H1 (cell line): ENCODE results near the gene CYBA. TPM values are rescaled to one million over a fixed set of nuclear protein-coding genes. Genes with fewer than 3 reads are reported as not detected.

ENCODE experiments used
- CTCF ChIA-PET: fragments of 300-600 bp; sonication (Branson Sonifier 250); formaldehyde crosslinking; loops from one replicate; lab custom pipeline; 2021; ENCODE audit not compliant: partially characterized antibody; lab: Charles Lee
- POLR2A ChIA-PET: fragments of 300-600 bp; sonication (Branson Sonifier 250); formaldehyde crosslinking; loops from one replicate; lab custom pipeline; 2021; ENCODE audit warnings: inconsistent platforms; ENCODE audit not compliant: partially characterized antibody; lab: Charles Lee
- DNase-seq, 2 experiments: peaks; one replicate each; pipeline versions ENCODE4 v3.0.0 to v3.0.0-alpha.2; 2010 to 2022; ENCODE audit warnings: low spot score in 2 of 2, low read depth in 1 of 2, mixed read lengths in 1 of 2
- FAIRE-seq: peaks from 2 replicates; lab custom pipeline; 2011; peaks lifted over from hg19 to GRCh38; lab: Jason Lieb, UNC
- H2AFZ ChIP-seq: 2 replicates; pipeline ENCODE4 v1.8.1; 2012; ENCODE audit warnings: low read length, inconsistent platforms
- H2AK5ac ChIP-seq: 2 replicates; pipeline ENCODE4 v1.6.1; 2013; ENCODE audit warnings: low read depth, low read length
- H2BK120ac ChIP-seq: replicated peaks from 2 replicates; pipeline ENCODE3; 2013; ENCODE audit warnings: low read depth, low read length, inconsistent platforms
- H2BK12ac ChIP-seq: 2 replicates; pipeline ENCODE4 v1.6.1; 2013; ENCODE audit warnings: low read depth, low read length
- H2BK15ac ChIP-seq: 2 replicates; pipeline ENCODE4 v1.6.1; 2013; ENCODE audit warnings: low read length
- H2BK20ac ChIP-seq: 2 replicates; pipeline ENCODE4 v1.6.1; 2013; ENCODE audit warnings: low read length
- H2BK5ac ChIP-seq: 2 replicates; pipeline ENCODE4 v1.6.1; 2013; ENCODE audit warnings: low read depth, low read length
- H3K14ac ChIP-seq: 2 replicates; pipeline ENCODE4 v1.6.1; 2013; ENCODE audit warnings: inconsistent platforms; ENCODE audit not compliant: insufficient read length
- H3K18ac ChIP-seq: 2 replicates; pipeline ENCODE4 v1.6.1; 2013; ENCODE audit warnings: low read length; ENCODE audit errors: extremely low read depth
- H3K23ac ChIP-seq: 2 replicates; pipeline ENCODE4 v1.6.1; 2013; ENCODE audit warnings: inconsistent platforms; ENCODE audit not compliant: insufficient read length
- H3K23me2 ChIP-seq: 2 replicates; pipeline ENCODE4 v1.6.1; 2013; ENCODE audit warnings: low read depth, low read length
- H3K27ac ChIP-seq: 2 replicates; pipeline ENCODE4 v1.6.1; 2011; ENCODE audit warnings: low read depth, low read length, inconsistent platforms
- H3K27me3 ChIP-seq, 4 experiments: replicated peaks in 1 of 4; 1 replicate in 1 of 4; 2 replicates in 3 of 4; pipeline versions ENCODE4 v1.6.1 to v1.8.1; 2011 to 2013; ENCODE audit warnings: low read length in 3 of 4, mild to moderate bottlenecking in 3 of 4, inconsistent platforms in 2 of 4, mixed read lengths in 2 of 4, moderate library complexity in 1 of 4; ENCODE audit not compliant: control insufficient read depth in 3 of 4, insufficient read depth in 3 of 4; ENCODE audit errors: extremely low read depth in 1 of 4
- H3K36me3 ChIP-seq, 4 experiments: 2 replicates each; pipeline versions ENCODE4 v1.6.1 to v1.8.1; 2011 to 2013; ENCODE audit warnings: mild to moderate bottlenecking in 4 of 4, low read length in 3 of 4, moderate library complexity in 2 of 4, control low read depth in 1 of 4, inconsistent platforms in 1 of 4; ENCODE audit not compliant: insufficient read depth in 4 of 4, control insufficient read depth in 2 of 4
- H3K4ac ChIP-seq: replicated peaks from 2 replicates; pipeline ENCODE3; 2013; ENCODE audit warnings: low read length, low read depth, mixed read lengths, inconsistent platforms; ENCODE audit not compliant: insufficient read length
- H3K4me1 ChIP-seq, 4 experiments: replicated peaks in 1 of 4; 1 replicate in 1 of 4; 2 replicates in 3 of 4; pipeline versions ENCODE4 v1.6.1 to v1.8.1; 2011 to 2013; ENCODE audit warnings: low read length in 3 of 4, inconsistent platforms in 2 of 4, mixed read lengths in 1 of 4; ENCODE audit not compliant: insufficient read depth in 4 of 4, control insufficient read depth in 3 of 4
- H3K4me2 ChIP-seq, 2 experiments: 2 replicates each; pipeline versions ENCODE4 v1.6.1 to v1.8.1; 2011 to 2013; ENCODE audit warnings: low read depth in 2 of 2, low read length in 2 of 2, control low read depth in 1 of 2, inconsistent platforms in 1 of 2, mild to moderate bottlenecking in 1 of 2; ENCODE audit not compliant: insufficient read depth in 1 of 2
- H3K4me3 ChIP-seq, 4 experiments: fragments of 200-600, 300-600 bp in 1 of 4; sonication (generic), shearing (Covaris generic), sonication (Bioruptor Twin) in 1 of 4; 2 replicates each; pipeline versions ENCODE4 v1.5.1 to v1.8.1; 2011 to 2016; ENCODE audit warnings: low read length in 4 of 4, low read depth in 3 of 4, control low read depth in 2 of 4, inconsistent platforms in 2 of 4, mild to moderate bottlenecking in 2 of 4, mixed read lengths in 1 of 4, moderate library complexity in 1 of 4; ENCODE audit not compliant: insufficient read depth in 2 of 4; ENCODE audit errors: extremely low read depth in 1 of 4
- H3K56ac ChIP-seq: replicated peaks from 2 replicates; pipeline ENCODE3; 2013; ENCODE audit warnings: low read depth, mild to moderate bottlenecking, mixed read lengths, low read length, inconsistent platforms; ENCODE audit not compliant: insufficient read length
- H3K79me1 ChIP-seq: 2 replicates; pipeline ENCODE4 v1.6.1; 2013; ENCODE audit warnings: low read depth, low read length, control low read depth
- H3K79me2 ChIP-seq, 2 experiments: 2 replicates each; pipeline versions ENCODE4 v1.6.1 to v1.8.1; 2012 to 2013; ENCODE audit warnings: low read length in 2 of 2, mild to moderate bottlenecking in 2 of 2, inconsistent platforms in 1 of 2; ENCODE audit not compliant: insufficient read depth in 2 of 2, control insufficient read depth in 1 of 2
- H3K9ac ChIP-seq, 4 experiments: replicated peaks in 1 of 4; 1 replicate in 1 of 4; 2 replicates in 3 of 4; pipeline versions ENCODE4 v1.6.1 to v1.8.1; 2011 to 2013; ENCODE audit warnings: low read depth in 3 of 4, low read length in 3 of 4, control low read depth in 2 of 4, mild to moderate bottlenecking in 2 of 4, moderate library complexity in 2 of 4, inconsistent platforms in 1 of 4; ENCODE audit errors: extremely low read depth in 1 of 4
- H3K9me3 ChIP-seq, 2 experiments: 2 replicates each; pipeline versions ENCODE4 v1.6.1 to v1.8.1; 2012 to 2013; ENCODE audit warnings: mild to moderate bottlenecking in 2 of 2, moderate library complexity in 2 of 2, control low read depth in 1 of 2, inconsistent platforms in 1 of 2, low read depth in 1 of 2, low read length in 1 of 2, mixed read lengths in 1 of 2; ENCODE audit not compliant: insufficient read depth in 2 of 2
- H4K20me1 ChIP-seq, 2 experiments: replicated peaks in 1 of 2; 2 replicates each; pipeline versions ENCODE3 to v1.8.1; 2011 to 2013; ENCODE audit warnings: inconsistent platforms in 2 of 2, low read length in 2 of 2, mild to moderate bottlenecking in 1 of 2; ENCODE audit not compliant: insufficient read depth in 2 of 2, control insufficient read depth in 1 of 2
- H4K5ac ChIP-seq: 2 replicates; pipeline ENCODE4 v1.6.1; 2013; ENCODE audit warnings: low read length, low read depth, mixed read lengths, inconsistent platforms; ENCODE audit not compliant: insufficient read length
- H4K8ac ChIP-seq: 2 replicates; pipeline ENCODE4 v1.8.0; 2013; ENCODE audit warnings: mild to moderate bottlenecking, moderate library complexity, low read length, inconsistent platforms; ENCODE audit not compliant: insufficient read depth; ENCODE audit errors: extremely low read depth
- H4K91ac ChIP-seq: replicated peaks from 2 replicates; pipeline ENCODE3; 2013; ENCODE audit warnings: low read length, mixed read lengths, inconsistent platforms; ENCODE audit not compliant: insufficient read length
- ASH2L ChIP-seq: fragments of 200-600, 300-600 bp; sonication (generic); IDR thresholded peaks from one replicate; pipeline ENCODE4 v1.7.1; 2017; ENCODE audit warnings: low read length
- CHD2 ChIP-seq: IDR thresholded peaks from 2 replicates; pipeline ENCODE4 v1.6.1; 2012; ENCODE audit warnings: low read length, improper control_type of control experiment
- EZH2 ChIP-seq: fragments of 200-600 bp; sonication (generic); IDR thresholded peaks from 2 replicates; pipeline ENCODE4 v1.7.1; 2012; ENCODE audit warnings: low read depth, mild to moderate bottlenecking, moderate library complexity, low read length, inconsistent platforms; ENCODE audit not compliant: severe bottlenecking
- FOSL1 ChIP-seq: IDR thresholded peaks from 2 replicates; pipeline ENCODE4 v1.6.1; 2011; ENCODE audit warnings: mild to moderate bottlenecking, low read depth, low read length, moderate library complexity; ENCODE audit not compliant: insufficient read depth
- MAFK ChIP-seq: IDR thresholded peaks from 2 replicates; pipeline ENCODE4 v1.6.1; 2012; ENCODE audit warnings: low read depth, mild to moderate bottlenecking, improper control_type of control experiment, low read length
- NRF1 ChIP-seq: IDR thresholded peaks from 2 replicates; pipeline ENCODE4 v1.6.1; 2011; ENCODE audit warnings: mild to moderate bottlenecking, low read depth, low read length, improper control_type of control experiment
- PHF8 ChIP-seq: fragments of 200-600 bp; sonication (generic); conservative IDR thresholded peaks from 2 replicates; pipeline ENCODE4 v1.7.1; 2012; ENCODE audit warnings: low read depth, mild to moderate bottlenecking, inconsistent platforms, low read length, moderate library complexity
- RAD21 ChIP-seq, 2 experiments: IDR thresholded peaks in 1 of 2; conservative IDR thresholded peaks in 1 of 2; 2 replicates each; pipeline ENCODE4 v1.6.1; 2011; ENCODE audit warnings: low read depth in 2 of 2, low read length in 2 of 2, improper control_type of control experiment in 1 of 2, inconsistent platforms in 1 of 2, mild to moderate bottlenecking in 1 of 2, moderate library complexity in 1 of 2
- SP2 ChIP-seq: IDR thresholded peaks from 2 replicates; pipeline ENCODE4 v1.6.1; 2012; ENCODE audit warnings: mild to moderate bottlenecking, low read length, inconsistent platforms
- SP4 ChIP-seq: IDR thresholded peaks from 2 replicates; pipeline ENCODE4 v1.6.1; 2012; ENCODE audit warnings: low read length, inconsistent platforms
- SRF ChIP-seq: IDR thresholded peaks from 2 replicates; pipeline ENCODE4 v1.6.1; 2011; ENCODE audit warnings: mild to moderate bottlenecking, low read depth, low read length, moderate library complexity
- WGBS, 2 experiments: shearing (Covaris generic) in 1 of 2; methylation state at CpG; one replicate each; pipeline versions ENCODE4 v1.1.6 to v1.1.7; 2013 to 2015; ENCODE audit warnings: low lambda C conversion rate in 2 of 2, mixed read lengths in 2 of 2, inconsistent platforms in 1 of 2, low coverage in 1 of 2, missing lambda C conversion rate in 1 of 2; ENCODE audit not compliant: insufficient replicate concordance in 2 of 2, insufficient coverage in 1 of 2, insufficient read length in 1 of 2; ENCODE audit errors: extremely low coverage in 1 of 2, missing lambda C conversion rate in 1 of 2; 5-methylcytosine and 5-hydroxymethylcytosine counted together
- polyA plus RNA-seq, 7 experiments: library from polyadenylated mRNA; depleted of rRNA in 3 of 7; stranded (reverse) in 5 of 7; unstranded in 2 of 7; fragments of >200 nt in 5 of 7; fragments of 200-250 nt in 2 of 7; gene quantifications; 1 replicate in 5 of 7; 2 replicates in 1 of 7; 4 replicates in 1 of 7; pipeline versions ENCODE4 v1.2.1 to v1.2.3, GENCODE V29; 2011 to 2013; ENCODE audit warnings: missing spikeins in 2 of 7, mixed read lengths in 2 of 7
- total RNA-seq: library from RNA; stranded (reverse); fragmentation: NEBNext Ultra II Directional; extraction: Animal tissue kit (Norgen Biotek cat#: 25700); gene quantifications from 2 replicates; pipeline ENCODE4 v1.2.1, GENCODE V29; 2021

Gene CYBA
- total and polyA plus RNA-seq, 2 of the 8 experiments (the other 6 are each of a cell fraction or from before 2014, with no cell fraction given): 136 to 254 TPM

- Histone ChIP-seq H3K4ac (no peak overlapping the region), H3K79me1 (peaks cover 8% of the 10 kb centered on the region), H2BK5ac (no peak overlapping the region), H3K36me3 (peaks cover 0 to 5% (median 2%) of the 10 kb centered on the region in 4 experiments; a peak in 2 of 8 replicates), H3K27ac (no peak overlapping the region; the same call in 1 of the 2 replicates), H4K20me1 (peaks cover 2 to 13% of the 10 kb centered on the region in 2 experiments), H3K4me2 (no peak overlapping the region), H4K91ac (no peak overlapping the region), H3K79me2 (no peaks in the 10 kb centered on the region; a peak in 1 of 4 replicates), H3K23me2 (peaks cover 10% of the 10 kb centered on the region; the same call in 1 of the 2 replicates), H2BK12ac (no peak overlapping the region), H3K18ac (no peak overlapping the region), H2BK15ac (no peak overlapping the region), H2BK120ac (no peak overlapping the region), H3K4me3 (no peak overlapping the region), H3K14ac (no peak overlapping the region), H4K5ac (no peak overlapping the region), H2AK5ac (no peak overlapping the region), H4K8ac (peak overlapping the region; percentile 77), H3K9me3 (no peaks in the 10 kb centered on the region), H2AFZ (no peak overlapping the region), H3K56ac (no peak overlapping the region), H3K4me1 (peaks cover 0 to 11% (median 7%) of the 10 kb centered on the region in 4 experiments; a peak in 5 of 7 replicates), H3K9ac (no peak overlapping the region), H3K27me3 (no peaks in the 10 kb centered on the region), H3K23ac (no peak overlapping the region), H2BK20ac (no peak overlapping the region)
- ChIA-PET CTCF (interaction anchor here (0.7 kb wide), 1 partner anchor 25 kb away, joined by 3 read pairs; no protein-coding TSS in a partner anchor), POLR2A (interaction anchor here (0.7 to 4.9 kb wide), 4 partner anchors 8 to 37 kb away, joined by 3 to 35 read pairs (median 6); partner anchors contain the start of genes IL17C and MVD)
- no peak for FAIRE-seq
- WGBS, 2 experiments: 92% methylated on average over 20 of the region's 22 CpGs; no CpG with 5 or more reads in 1 of the 2 experiments
- no peak for DNase-seq
- TF ChIP-seq EZH2 (no peak), CHD2 (no peak), NRF1 (no peak), FOSL1 (no peak), SP4 (no peak), SP2 (no peak), SRF (no peak), MAFK (no peak), PHF8 (no peak), ASH2L (no peak), RAD21 (IDR thresholded peaks at IDR 0.05 in 1 of 2, conservative IDR thresholded peaks at IDR 0.05 in 1 of 2; ENCODE audit: low read depth in 2 of 2, low read length in 2 of 2) (no peak)
Measured at GRCh38 chr16:88647178-88648070, 3.4 kb downstream of the CYBA start.
